NK-92 (cell line): ENCODE data around the gene C15orf39.
"Not testable (repeated sequence)": the region's sequence is repeated elsewhere in the genome, so short reads cannot be mapped to it uniquely, and the experiment has no call there.

Source experiments
- DNase-seq: peaks from one replicate; lab custom pipeline; 2025; ENCODE audit not compliant: unreplicated experiment; lab: John Stamatoyannopoulos, UW

C15orf39 gene

DNA sequence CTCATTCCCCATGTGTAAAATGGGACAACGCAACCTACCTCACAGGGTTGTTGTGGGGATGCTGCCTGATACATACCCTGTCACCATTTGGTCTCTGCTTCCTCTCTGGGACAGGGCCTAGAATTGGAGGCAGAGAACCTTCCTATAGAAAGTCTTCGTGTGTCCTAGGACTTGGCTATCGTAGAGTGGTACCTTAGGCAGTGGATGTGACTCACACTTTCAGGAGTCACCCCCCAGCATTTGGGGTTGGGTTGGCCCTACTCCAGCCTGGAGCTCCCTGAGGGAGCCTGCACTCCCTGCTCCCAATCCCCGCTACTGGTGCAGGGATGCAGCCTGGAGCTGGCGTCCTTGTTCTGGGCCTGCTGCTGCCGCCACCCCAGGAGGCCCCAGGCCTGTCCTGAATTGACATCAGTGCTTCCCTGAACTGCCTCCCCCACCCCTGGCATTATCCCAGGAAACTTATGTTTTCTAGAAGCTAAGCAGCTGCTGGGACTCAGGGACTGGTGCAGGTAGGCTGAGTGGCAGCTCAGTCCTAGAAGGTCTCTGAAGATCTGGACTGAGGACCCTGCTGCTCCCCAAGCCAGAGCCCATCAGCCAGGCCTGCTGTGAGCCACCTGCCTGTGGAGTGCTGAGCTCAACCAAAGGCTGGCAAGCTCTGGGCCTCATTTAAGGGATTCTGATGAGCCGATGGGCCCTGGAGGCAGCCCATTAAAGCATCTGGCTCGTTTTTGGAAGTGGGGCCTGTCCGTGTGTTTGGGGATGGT, 9.9 kb downstream of the C15orf39 start:
- DNase-seq = no peak

DNA sequence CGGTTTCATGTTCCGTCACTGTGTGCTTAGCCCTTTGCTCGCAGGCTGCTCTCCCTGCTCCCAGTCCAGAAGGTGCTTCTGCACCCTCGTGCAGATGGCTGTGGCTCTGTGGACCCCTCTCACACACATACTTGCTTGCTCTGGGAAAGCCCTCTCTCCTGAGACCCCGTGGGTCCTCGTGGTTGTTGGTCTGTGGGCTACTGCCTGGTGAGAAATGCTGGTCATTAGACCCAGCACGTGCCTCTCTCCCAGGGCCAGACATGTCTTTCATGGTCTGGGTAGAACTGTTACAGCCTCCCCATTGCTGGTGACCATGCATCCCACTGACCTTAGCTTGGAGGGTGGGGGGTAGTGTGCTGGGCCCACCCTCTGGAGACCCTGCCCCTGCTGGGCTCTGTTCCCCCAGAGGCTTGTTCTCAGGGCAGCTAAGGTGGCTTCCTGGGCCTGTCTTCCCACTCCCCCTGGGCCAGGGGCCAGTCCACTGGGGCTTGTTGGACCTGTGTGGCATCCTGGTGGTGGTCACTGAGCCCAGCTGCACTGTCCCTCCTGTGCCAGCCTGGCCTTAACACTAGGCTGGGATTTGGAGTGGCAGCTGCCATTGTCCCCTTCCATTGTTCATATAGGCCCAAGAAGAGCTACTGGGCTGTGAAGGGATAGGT, 10.6 kb downstream of the C15orf39 start:
- no peak for DNase-seq

DNA sequence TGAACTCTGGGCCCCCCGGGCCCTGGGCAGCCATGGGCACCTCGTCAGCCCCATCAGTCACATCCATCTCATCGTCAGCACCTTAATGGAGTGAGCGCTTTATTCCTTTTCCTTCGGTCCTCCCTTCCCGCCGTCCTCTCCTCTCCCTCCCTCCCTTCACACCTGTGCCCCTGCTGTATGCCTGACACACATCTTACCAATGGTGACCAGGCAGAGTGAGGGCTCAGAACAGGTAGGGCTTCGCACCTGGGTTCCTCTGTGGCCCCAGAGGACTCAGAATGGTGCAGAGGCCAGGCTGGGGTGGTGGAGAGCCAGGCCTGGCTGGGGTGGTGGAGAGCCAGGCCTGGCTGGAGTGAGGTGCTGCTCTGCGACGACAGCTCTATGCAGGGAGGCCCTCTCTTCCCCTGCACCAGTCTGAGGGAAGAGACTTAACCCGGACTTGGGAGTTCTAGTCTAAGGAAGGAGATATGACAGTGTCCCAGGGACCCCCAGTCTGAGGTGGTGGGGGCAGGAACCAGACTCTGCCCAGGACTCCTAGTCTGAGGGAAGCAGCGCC, 11.6 kb downstream of the C15orf39 start:
- DNase-seq = no peak

DNA sequence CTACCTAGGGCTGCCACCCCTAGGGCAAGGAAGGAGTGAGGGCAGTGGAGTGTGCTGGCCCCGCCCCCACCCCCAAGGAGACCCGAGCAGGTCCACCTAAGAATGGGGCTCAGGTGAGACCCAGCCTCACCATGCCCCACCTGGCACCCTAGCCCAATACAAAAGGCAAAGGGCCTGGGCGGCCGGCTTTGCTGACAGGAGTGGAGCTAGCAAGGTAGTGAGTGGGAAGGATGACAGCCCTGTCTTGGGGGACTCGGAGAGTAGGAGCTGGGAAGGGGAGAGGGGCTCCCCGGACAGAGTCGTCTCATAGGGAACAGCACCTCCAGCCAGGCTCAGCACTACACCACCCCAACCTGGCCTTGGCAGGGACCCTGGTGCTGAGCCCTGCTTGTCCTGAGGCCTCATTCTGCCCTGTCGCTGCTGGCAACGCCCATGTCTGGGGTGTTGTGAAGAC, 12.1 kb downstream of the C15orf39 start:
- no peak for DNase-seq

DNA sequence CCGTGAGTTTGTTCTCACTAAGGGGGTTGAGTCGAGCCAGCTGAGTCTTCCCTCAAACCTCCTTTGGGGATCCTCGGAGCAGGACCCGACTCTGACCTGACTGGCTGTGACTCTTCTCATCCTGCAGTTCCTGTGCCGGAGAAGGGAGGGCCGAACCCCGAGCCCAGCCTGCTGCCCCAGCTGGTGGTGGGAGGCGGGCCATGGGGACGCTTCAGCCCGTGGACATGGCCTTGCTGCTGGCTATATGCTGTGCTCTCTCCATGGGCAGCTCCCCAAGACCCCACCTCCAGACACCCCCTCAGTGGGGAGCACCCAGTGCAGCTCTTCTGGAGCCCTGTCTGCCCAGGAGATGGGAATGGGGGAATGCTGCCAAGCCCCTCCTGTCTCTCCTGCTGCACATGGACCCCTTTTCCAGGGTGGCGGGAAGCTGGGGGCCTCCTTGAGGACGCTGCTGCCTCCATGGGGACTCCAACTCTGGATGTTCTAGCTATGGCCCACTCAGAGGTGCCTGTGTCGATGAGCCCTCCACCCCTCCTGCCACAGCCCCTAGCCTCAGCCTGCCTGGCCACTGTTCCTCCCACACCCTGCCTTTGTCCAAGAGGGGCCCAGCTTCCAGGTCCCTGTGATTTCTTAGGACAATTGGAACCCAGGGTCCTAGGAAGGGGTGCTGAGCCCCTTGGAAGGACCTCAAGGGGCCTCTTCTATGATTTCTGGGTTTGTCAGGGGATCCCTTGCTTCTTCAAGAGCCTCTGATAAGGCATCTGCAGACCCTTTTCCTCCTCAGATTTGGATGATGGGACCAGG, 12.8 kb downstream of the C15orf39 start:
- no peak for DNase-seq

DNA sequence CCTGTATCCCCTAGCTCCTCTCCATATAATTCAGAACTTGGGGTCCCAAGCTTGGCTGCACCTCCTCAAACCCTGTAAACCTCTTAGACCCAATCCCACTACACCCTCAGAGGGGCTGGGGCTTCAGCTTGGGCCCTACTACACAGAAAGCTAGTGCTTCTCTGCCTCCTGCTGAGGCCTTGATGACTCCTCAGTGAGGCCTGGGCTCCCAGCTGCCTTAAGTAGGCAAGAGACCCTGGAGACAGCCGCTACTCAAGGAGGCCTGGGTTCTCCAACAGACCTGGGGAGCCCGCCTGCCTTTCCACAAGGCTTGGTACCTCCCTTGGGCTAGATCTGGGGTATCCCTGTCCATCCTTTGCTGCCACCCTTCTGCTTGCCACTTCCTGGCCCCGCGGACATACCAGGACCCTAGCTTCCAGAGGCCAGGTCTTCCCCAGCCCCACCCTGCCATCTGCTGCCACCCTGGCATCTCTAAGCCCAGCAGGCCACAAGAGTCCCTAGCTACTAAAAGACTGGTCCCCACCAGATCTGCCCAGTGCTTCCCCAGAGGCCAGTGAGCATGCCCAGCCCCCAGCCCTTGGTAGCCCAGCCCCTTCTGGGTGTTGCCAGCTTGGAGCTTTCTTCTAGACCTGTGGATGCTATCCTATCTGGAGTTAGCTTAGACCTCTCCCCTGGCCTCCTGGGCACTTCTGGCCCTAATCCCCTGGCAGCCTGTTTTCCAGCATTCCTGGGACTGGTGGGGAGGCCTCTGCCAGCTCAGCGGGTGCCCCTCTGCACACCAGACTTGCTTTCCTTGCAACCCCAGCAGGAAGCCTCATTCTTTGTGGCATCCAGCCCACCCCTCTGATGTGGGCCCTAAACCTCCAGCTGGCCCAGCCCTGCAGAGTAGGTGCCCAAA, 13.7 kb downstream of the C15orf39 start:
- DNase-seq = no peak

DNA sequence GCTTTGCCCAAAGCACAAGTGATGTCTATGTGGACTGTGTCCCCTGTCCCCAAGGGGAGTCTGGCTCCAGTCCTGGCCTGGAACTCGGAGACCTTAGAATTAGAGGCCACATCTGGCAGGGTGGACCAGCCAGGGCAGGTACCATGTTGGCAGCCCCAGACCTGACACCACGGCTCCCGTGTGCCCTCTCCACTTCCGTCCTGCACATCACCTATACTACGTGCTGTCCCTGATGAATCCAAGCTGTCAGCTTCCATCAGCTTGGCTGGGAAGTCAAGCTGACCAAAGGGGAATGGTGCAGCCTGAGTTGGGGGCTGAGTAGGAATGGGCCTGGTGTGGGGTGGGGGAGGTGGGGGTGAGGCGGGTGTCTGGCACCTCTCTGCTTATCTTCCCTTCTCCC, 15.3 kb downstream of the C15orf39 start:
- DNase-seq = no peak

DNA sequence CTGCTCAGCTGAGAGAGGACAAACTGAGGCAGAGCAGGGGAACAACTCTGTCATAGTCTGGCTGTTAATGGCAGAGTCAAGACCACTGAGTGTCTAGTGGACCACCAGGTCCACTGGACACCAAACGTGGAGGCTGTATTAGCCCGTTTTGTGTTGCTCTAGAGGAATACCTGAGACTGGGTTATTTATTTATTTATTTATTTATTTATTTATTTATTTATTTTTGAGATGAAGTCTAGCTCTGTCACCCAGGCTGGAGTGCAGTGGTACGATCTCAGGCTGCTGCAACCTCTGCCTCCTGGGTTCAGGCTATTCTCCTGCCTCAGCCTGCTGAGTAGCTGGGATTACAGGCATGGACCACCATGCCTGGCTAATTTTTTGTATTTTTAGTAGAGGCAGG, 15.9 kb downstream of the C15orf39 start:
- DNase-seq = not testable (repeated sequence)

DNA sequence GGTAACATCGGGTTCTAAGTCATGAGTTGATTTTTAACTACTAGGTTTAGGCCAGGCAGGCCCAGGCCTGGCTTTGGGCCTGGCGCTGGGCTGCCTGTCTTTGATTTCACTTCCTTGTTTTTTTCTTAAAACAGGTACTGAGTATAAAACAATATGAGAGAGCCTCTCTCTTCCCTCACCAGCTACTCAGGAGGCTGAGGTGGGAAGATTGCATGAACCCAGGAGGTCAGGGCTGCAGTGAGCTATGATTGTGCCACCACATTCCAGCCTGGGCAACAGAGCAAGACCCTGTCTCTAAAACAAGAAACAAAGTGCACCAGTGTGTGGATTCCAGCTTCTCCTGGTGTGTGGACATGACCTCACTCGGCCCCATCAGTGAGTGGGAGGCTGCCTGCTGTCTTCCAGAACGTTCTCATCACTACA, 17.8 kb downstream of the C15orf39 start:
- DNase-seq = not testable (repeated sequence)

DNA sequence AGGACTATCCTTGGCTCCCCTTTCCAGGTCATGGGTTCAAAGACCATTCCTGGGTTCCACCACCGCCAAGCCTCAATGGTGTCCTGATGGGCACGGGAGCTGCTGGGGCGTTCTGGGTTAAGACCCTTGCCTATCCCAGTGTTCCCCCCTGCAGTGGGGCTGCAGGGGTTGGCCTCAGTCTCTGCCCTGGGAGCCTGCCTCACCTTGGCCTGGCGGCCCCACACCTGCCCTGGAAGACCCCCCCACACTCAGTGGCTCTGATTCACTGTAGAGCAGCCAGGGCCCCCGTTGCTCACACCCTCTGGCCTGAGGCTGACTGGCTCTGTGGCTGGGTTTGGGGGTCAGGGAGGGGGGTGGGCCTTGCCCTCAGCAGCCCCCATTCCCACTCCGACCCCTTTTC, 22.0 kb downstream of the C15orf39 start:
- DNase-seq = no peak

DNA sequence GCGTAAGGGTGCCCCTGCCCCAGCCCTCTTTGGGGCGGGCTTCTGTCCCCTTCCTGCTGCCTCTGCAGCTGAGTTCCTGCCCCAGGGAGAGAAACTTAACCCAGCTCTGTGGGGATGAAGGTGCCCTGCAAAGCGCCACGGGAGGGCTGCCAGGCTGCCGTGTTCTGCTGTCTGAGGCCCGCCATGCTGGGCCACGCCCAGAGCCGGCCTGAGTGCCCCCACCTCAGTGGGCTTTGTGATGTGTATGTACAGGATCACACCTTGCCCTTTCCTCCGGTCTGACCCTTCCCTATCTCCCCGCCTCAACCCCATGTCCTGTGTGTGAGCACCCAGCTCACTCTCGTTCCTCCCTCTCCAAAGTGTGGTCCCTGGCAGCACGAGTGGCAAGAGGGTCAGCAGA, 22.6 kb downstream of the C15orf39 start:
- no peak for DNase-seq

DNA sequence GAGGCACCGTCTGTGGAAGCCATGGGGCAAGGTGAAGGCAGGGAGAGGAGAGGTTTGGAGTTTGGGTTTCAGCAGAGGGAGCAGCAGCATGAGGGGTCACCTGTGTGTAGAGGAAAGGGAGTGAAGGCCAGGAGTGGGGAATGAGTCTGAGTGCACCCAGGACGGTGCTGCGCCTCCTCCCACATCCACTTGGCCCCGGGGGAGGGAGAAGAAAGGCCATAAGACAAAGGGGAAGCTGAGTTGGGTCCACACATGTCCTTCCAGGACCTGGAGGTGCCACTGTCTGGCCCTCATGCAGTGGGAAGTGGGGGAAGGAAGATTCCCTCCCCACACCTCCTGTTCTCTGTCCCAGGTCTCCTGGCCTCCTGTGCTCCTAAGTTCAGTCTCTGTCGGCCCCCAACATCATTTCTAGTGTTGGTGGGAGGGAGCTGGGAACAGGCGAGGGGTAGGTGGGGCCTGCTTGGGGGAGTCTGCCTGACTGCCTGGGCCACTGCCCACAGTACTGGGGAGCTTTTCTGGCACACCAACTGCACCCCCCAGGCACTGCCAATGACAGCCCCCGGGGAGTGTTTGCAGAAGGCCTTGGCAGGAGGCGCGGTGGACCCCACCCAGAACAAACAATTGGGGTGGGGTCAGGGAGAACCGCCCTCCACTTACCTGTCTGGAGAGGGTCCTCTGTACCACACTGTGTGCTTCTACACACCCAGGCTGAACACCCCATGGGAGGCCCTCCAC, 23.6 kb downstream of the C15orf39 start:
- not testable (repeated sequence) for DNase-seq

DNA sequence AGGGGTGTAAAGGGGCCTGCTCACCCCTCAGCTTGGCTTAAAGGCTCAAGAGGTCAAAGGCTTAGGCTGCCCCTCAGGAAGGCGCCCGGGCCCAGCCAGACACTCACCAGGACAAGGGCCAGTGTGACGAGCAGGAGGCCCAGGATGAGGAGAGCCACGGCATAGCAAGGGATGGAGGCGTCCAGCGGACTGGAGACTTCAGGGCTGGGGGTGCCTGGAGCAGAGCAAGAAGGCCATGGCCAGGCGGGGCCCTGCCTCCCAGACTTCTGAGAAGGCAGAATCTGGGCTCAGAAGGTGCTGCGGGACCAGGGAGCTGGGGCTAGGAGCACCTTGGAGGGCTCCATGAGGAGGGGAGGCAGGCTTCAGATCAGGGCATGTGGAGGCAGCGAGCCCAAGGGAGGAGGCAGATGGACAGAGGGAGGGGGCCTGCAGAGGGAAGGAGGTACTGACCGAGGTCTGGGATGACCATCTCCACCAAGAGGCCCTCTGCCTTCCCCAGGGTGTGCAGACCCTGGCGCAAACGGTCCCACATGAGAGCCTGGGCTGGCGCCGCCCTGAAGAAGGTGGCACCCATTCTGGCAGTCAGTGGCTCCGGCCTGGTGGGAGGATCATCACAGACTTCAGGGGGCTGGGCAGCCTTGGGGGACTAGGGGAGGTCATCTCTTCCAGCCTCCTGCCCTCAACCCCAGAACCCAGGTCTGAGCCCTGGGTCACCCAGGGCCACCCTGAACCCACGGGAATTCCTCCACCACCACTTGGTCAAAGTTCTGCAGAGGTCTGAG, 24.5 kb downstream of the C15orf39 start:
- DNase-seq = no peak

DNA sequence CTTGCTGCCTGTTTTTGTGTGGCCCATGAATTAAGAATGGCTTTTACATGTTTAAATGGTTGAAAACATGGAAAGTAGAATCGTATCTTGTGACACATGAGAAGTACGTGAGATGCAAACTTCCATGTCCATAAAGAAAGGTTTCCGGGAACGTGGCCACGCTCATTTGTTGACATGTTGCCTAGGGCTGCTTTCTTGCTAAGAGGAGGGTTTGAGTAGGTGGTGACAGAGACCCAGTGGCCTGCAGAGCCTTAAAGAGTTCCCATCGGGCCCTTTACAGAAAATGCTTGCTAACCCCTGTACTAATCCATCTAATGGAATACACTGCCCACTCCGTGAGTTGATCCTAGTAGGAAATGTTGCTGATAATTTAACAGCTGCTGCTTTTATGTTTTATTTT, 25.4 kb downstream of the C15orf39 start:
- DNase-seq = not testable (repeated sequence)

DNA sequence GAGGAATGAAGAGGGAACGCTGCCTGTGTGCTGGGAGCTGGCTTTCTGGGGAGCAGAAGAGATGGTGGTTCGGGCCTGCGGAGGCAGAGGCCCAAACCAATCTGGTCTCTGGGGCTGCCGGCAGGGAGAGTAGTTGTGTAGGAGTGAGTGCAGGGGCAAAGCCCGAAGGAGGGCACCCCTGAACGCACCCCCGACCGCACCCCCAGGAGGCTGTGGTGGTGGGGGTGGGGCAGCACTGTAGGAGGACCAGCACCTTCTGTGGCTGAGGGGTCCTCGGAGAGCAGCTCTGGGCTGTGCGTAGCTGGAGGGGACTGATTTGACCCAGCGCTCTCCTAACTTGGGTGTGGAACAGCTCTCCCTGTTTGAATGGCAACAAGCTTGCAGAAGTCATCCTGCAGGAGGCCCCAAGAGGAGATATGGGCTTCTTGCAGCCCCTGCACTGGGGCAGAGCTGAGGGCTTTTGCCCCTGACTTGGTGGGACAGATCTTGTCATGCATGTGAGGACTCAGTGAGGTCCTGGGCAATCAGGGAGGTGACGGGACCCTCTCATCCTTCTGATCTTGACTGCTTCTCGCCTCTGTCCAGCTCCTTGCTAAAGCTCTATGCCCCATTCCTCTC, 26.1 kb downstream of the C15orf39 start:
- no peak for DNase-seq

DNA sequence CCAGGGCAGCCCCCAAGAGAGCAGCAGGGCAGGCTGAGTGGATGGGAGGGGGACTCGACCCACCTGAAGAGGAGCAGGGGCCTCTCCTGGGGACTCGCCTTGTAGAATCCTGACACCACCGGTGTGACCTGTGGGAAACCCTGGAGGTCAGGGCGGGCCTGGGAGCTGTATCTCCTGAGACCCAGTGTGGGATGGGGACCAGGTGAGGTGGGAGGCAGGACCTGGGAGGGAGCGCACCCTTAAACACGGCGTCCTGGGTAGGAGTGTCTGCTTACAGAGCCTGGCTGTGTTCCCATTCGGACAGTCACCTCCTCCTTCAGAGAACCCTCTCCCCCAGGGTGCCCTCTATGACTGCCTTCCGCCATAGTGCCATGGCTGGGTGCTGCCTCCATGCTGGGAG, 27.1 kb downstream of the C15orf39 start:
- no peak for DNase-seq

DNA sequence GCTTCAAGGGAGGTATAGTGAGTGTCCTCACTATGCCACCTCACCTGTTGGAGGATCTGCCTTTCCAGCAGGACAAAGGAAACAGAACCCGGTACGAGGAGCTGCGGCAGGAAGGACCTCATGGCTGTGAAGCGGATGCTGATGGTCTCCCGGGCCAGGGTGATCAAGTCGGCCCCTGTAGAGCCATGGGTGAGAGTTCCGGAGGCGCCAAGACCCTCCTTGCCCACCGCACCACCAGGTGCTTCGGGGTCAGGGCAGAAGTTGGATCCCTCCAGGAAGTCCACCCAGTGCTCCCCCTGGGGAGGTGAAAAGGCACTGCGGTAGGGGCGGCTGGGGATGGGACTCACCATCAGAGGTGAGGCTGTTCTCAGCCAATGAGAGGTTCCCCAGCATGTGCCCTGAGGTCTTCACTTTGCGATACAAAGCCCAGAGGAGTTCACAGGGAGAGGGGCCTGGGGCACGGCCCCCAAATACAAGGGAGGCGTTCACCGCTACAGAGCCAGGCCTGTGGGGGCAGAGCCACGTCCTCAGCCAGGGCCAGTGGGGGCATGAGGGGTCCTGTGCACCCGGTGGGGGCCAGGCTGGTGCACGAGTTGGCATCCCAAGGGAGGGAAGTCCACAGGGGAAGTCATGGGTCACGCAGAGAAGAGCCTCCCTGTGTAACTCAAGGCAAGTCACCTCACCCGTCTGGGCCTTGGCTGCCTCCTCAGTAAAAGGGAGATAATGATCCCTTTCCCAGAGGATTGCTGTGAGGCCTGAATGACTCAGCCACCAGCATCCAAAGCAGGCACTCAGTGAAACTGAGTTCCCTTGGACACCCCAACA, 27.7 kb downstream of the C15orf39 start:
- no peak for DNase-seq

DNA sequence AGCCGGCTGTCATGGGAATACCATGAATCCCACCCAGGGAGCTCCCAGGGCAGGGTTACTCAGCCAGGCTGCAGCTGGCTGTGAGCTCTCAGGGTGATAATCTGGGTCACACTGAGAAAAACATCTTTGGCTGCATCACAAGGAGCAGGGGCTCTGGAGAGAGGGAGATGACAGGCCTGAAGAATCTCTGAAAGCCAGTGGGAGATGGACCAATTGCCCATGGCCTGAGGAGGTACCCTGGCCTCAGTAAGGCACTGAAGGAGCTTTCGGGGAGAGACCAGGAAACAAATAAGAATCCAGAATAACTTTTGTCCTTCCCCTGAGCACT, 28.3 kb downstream of the C15orf39 start:
- DNase-seq = no peak
